GM06990 (cell line): ENCODE measurements around the gene ZNF324.

ENCODE experiments used
- DNase-seq: peaks from one replicate; pipeline ENCODE4 v3.0.0-alpha.2; 2011; ENCODE audit not compliant: insufficient read length; ENCODE audit errors: extremely low read depth
- H3K27me3 ChIP-seq: replicated peaks from 2 replicates; pipeline ENCODE4 v1.6.0; 2011; ENCODE audit warnings: low read length; ENCODE audit not compliant: control insufficient read depth, insufficient read depth
- H3K36me3 ChIP-seq: 2 replicates; pipeline ENCODE4 v1.5.1; 2011; ENCODE audit warnings: low read length; ENCODE audit not compliant: control insufficient read depth, insufficient read depth
- H3K4me3 ChIP-seq: replicated peaks from 2 replicates; pipeline ENCODE4 v1.5.1; 2011; ENCODE audit warnings: low read depth, mild to moderate bottlenecking, control low read depth, low read length
- TF ChIP-seq, protein P1 (sequence below): IDR thresholded peaks from 2 replicates; pipeline ENCODE4 v1.5.1; 2011; ENCODE audit warnings: low read length, control low read depth, mild to moderate bottlenecking, inconsistent platforms; ENCODE audit not compliant: insufficient read depth, poor library complexity, severe bottlenecking

The ZNF324 gene

DNA sequence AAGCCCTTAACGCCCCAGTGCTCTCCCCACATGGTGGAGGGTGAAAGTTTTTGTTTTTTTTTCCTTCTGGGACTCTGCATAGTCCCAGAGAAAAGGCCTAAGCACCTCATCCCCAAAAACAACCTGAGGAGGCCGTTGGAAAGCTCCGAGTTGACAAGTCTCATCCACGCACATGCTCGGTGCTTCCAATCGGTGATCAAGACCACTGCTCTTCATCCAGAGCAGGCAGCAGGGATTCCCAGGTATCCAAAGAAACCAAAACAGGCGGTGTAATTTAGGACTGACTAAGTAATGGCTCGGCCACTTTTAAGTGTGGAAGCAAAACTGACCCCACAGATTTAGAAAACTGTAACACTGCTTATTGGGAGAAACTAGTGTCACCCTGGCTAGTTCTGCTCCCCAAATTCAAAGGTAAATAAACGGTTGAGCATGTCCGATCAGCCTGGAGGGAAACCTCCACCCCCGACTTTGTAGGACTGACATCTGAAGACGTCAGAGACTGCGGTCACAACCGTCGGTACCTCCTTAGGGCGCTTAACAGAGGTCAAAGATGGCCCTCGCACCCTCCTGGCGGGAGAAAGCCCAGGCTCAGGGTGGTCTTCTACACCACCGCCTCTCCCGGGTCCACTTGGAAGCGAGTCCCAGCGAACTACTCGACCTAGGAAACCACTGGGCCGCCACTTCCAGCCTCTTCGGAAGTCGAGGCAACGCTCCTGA, 8.3 kb downstream of the ZNF324 start:
- H3K36me3 ChIP-seq, result peaks cover 15% of the 10 kb centered on the region

DNA sequence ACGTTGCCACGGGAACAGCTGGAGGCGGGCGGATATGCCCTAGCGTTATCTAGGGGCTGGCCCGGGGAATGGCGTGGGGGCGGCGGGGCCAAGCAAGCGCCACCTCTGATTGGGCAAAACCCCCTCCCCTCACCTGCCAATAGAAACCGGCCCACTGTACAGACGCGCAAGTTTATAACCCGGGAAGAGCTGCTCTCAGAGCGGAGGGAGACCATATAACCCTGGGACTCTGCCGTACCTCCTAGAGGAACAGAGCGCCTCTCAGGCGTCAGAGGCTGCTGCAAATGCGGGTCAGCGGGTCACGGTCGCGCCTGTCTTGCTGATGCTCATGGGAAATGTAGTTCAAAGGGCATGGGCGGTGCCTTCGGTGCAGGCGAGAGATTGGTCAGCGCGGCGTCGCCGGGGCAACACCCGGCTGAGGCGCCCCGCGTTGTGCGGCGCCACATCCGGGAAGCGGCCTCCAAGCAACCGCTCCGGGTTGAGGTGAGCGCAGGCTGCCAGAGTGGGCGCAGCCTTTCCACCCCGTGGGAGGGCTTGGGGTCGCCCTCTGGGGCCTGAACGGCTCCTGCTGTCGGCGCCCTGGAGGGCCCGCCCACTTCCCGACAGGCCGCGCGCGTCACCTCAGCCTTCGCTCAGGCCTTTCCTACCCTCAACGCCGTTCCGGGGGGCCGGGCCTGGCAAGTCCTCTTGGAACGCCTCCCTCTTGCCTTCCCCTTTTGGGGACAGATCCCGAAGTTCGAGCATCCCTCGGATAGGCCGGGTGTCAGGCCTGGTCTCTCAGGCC, 9.0 kb downstream of the ZNF324 start, which contains the start of gene ZNF446:
ZNF446 (plus strand) TSS at position 639 of the 784 bp plus-strand sequence. CDS start 867 bp downstream, outside the sequence.
- Histone ChIP-seq H3K27me3 (no peaks in the 10 kb centered on the region), H3K36me3 (peaks cover 14% of the 10 kb centered on the region), H3K4me3 (peak within 1 kb of the TSS; percentile 70)
- DNase-seq, result peak; percentile 99
- TF ChIP-seq, protein P1, sequence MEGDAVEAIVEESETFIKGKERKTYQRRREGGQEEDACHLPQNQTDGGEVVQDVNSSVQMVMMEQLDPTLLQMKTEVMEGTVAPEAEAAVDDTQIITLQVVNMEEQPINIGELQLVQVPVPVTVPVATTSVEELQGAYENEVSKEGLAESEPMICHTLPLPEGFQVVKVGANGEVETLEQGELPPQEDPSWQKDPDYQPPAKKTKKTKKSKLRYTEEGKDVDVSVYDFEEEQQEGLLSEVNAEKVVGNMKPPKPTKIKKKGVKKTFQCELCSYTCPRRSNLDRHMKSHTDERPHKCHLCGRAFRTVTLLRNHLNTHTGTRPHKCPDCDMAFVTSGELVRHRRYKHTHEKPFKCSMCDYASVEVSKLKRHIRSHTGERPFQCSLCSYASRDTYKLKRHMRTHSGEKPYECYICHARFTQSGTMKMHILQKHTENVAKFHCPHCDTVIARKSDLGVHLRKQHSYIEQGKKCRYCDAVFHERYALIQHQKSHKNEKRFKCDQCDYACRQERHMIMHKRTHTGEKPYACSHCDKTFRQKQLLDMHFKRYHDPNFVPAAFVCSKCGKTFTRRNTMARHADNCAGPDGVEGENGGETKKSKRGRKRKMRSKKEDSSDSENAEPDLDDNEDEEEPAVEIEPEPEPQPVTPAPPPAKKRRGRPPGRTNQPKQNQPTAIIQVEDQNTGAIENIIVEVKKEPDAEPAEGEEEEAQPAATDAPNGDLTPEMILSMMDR, result no peak

More for the DNA sequence above, 8.3 kb downstream of the ZNF324 start:
- Histone ChIP-seq H3K4me3 (peak overlapping the region; percentile 70), H3K27me3 (no peaks in the 10 kb centered on the region)
- DNase-seq, result no peak
- TF ChIP-seq, protein P1, result no peak

DNA sequence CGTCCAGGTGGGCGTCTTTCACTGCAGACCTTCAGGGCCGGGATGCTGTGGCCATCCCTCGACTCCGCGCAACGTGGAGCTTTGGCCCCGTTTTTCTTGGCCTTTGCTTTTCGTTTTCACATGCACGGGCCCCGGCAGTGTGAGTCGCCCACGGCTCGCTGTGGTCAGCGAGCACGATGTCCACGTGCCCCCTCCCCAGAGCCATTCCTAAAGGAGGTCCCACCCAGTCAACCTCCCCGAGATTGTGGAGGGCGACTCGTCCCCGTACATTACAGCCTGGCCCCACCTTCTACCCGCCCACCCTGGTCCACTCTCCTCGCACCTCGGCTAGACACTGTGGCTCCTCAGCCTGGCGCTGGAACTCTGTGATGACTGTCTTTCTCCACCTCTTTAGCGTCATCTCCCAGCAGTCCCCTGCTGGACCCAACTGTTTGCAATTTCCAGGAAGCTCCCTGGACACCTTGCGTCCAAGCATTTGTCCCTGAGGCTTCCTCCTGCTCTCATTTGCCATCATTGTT, 9.7 kb downstream of the ZNF324 start:
- TF ChIP-seq, protein P1, result no peak
- Histone ChIP-seq H3K4me3 (peak overlapping the region; percentile 70), H3K27me3 (no peaks in the 10 kb centered on the region), H3K36me3 (peaks cover 17% of the 10 kb centered on the region)
- DNase-seq, result no peak

DNA sequence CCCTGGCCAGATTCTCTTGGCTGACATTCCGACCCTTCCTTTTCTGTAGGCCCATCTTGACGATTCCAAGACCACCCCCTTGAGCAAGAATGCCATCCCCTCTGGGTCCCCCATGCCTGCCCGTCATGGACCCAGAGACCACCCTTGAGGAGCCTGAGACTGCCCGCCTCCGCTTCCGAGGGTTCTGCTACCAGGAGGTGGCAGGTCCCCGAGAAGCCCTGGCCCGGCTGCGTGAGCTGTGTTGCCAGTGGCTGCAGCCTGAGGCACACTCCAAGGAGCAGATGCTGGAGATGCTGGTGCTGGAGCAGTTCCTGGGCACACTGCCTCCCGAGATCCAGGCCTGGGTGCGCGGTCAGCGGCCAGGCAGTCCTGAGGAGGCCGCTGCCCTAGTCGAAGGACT, 10.2 kb downstream of the ZNF324 start:
- DNase-seq, result no peak
- H3K36me3 ChIP-seq, result peaks cover 14% of the 10 kb centered on the region
- no peaks in the 10 kb centered on the region for H3K27me3 ChIP-seq
- no peak overlapping the region; the same call in 1 of the 2 replicates for H3K4me3 ChIP-seq
- TF ChIP-seq, protein P1, result no peak

DNA sequence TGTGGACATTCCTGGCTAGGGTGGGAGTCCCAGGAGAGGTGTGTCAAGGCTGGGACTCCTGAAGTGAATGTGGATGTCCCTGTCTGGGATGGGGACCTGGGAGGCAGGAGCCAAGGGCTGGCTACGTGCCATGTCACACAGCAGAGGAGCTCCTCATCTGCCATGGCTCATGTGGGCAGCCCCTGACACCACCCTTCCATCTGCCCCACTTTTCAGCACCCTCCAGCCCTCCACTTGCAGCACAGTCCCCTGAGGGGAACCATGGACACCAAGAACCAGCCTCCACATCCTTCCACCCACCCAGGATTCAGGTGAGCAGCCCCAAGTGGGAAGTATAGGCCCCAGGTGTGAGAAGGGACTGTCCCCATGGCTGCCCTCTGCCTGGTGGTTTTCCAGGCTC, 11.0 kb downstream of the ZNF324 start:
- H3K36me3 ChIP-seq, result peaks cover 9% of the 10 kb centered on the region; the same call in 1 of the 2 replicates
- DNase-seq, result no peak
- TF ChIP-seq, protein P1, result no peak
- H3K27me3 ChIP-seq, result no peaks in the 10 kb centered on the region
- no peak overlapping the region for H3K4me3 ChIP-seq
